H1 (cell line): ENCODE measurements around the gene CFAP92. TPM values are rescaled to one million over a fixed set of nuclear protein-coding genes. Genes with fewer than 3 reads are reported as not detected.

Experiments used
- CTCF ChIA-PET: fragments of 300-600 bp; sonication (Branson Sonifier 250); formaldehyde crosslinking; loops from one replicate; lab custom pipeline; 2021; ENCODE audit not compliant: partially characterized antibody; lab: Charles Lee
- POLR2A ChIA-PET: fragments of 300-600 bp; sonication (Branson Sonifier 250); formaldehyde crosslinking; loops from one replicate; lab custom pipeline; 2021; ENCODE audit warnings: inconsistent platforms; ENCODE audit not compliant: partially characterized antibody; lab: Charles Lee
- DNase-seq, 2 experiments: peaks; one replicate each; pipeline versions ENCODE4 v3.0.0 to v3.0.0-alpha.2; 2010 to 2022; ENCODE audit warnings: low spot score in 2 of 2, low read depth in 1 of 2, mixed read lengths in 1 of 2
- FAIRE-seq: peaks from 2 replicates; lab custom pipeline; 2011; peaks lifted over from hg19 to GRCh38; lab: Jason Lieb, UNC
- H2AFZ ChIP-seq: 2 replicates; pipeline ENCODE4 v1.8.1; 2012; ENCODE audit warnings: low read length, inconsistent platforms
- H2AK5ac ChIP-seq: 2 replicates; pipeline ENCODE4 v1.6.1; 2013; ENCODE audit warnings: low read depth, low read length
- H2BK120ac ChIP-seq: replicated peaks from 2 replicates; pipeline ENCODE3; 2013; ENCODE audit warnings: low read depth, low read length, inconsistent platforms
- H2BK12ac ChIP-seq: 2 replicates; pipeline ENCODE4 v1.6.1; 2013; ENCODE audit warnings: low read depth, low read length
- H2BK15ac ChIP-seq: 2 replicates; pipeline ENCODE4 v1.6.1; 2013; ENCODE audit warnings: low read length
- H2BK20ac ChIP-seq: 2 replicates; pipeline ENCODE4 v1.6.1; 2013; ENCODE audit warnings: low read length
- H2BK5ac ChIP-seq: 2 replicates; pipeline ENCODE4 v1.6.1; 2013; ENCODE audit warnings: low read depth, low read length
- H3K14ac ChIP-seq: 2 replicates; pipeline ENCODE4 v1.6.1; 2013; ENCODE audit warnings: inconsistent platforms; ENCODE audit not compliant: insufficient read length
- H3K18ac ChIP-seq: 2 replicates; pipeline ENCODE4 v1.6.1; 2013; ENCODE audit warnings: low read length; ENCODE audit errors: extremely low read depth
- H3K23ac ChIP-seq: 2 replicates; pipeline ENCODE4 v1.6.1; 2013; ENCODE audit warnings: inconsistent platforms; ENCODE audit not compliant: insufficient read length
- H3K23me2 ChIP-seq: 2 replicates; pipeline ENCODE4 v1.6.1; 2013; ENCODE audit warnings: low read depth, low read length
- H3K27ac ChIP-seq: 2 replicates; pipeline ENCODE4 v1.6.1; 2011; ENCODE audit warnings: low read depth, low read length, inconsistent platforms
- H3K27me3 ChIP-seq, 4 experiments: replicated peaks in 1 of 4; 1 replicate in 1 of 4; 2 replicates in 3 of 4; pipeline versions ENCODE4 v1.6.1 to v1.8.1; 2011 to 2013; ENCODE audit warnings: low read length in 3 of 4, mild to moderate bottlenecking in 3 of 4, inconsistent platforms in 2 of 4, mixed read lengths in 2 of 4, moderate library complexity in 1 of 4; ENCODE audit not compliant: control insufficient read depth in 3 of 4, insufficient read depth in 3 of 4; ENCODE audit errors: extremely low read depth in 1 of 4
- H3K36me3 ChIP-seq, 4 experiments: 2 replicates each; pipeline versions ENCODE4 v1.6.1 to v1.8.1; 2011 to 2013; ENCODE audit warnings: mild to moderate bottlenecking in 4 of 4, low read length in 3 of 4, moderate library complexity in 2 of 4, control low read depth in 1 of 4, inconsistent platforms in 1 of 4; ENCODE audit not compliant: insufficient read depth in 4 of 4, control insufficient read depth in 2 of 4
- H3K4ac ChIP-seq: replicated peaks from 2 replicates; pipeline ENCODE3; 2013; ENCODE audit warnings: low read length, low read depth, mixed read lengths, inconsistent platforms; ENCODE audit not compliant: insufficient read length
- H3K4me1 ChIP-seq, 4 experiments: replicated peaks in 1 of 4; 1 replicate in 1 of 4; 2 replicates in 3 of 4; pipeline versions ENCODE4 v1.6.1 to v1.8.1; 2011 to 2013; ENCODE audit warnings: low read length in 3 of 4, inconsistent platforms in 2 of 4, mixed read lengths in 1 of 4; ENCODE audit not compliant: insufficient read depth in 4 of 4, control insufficient read depth in 3 of 4
- H3K4me2 ChIP-seq, 2 experiments: 2 replicates each; pipeline versions ENCODE4 v1.6.1 to v1.8.1; 2011 to 2013; ENCODE audit warnings: low read depth in 2 of 2, low read length in 2 of 2, control low read depth in 1 of 2, inconsistent platforms in 1 of 2, mild to moderate bottlenecking in 1 of 2; ENCODE audit not compliant: insufficient read depth in 1 of 2
- H3K4me3 ChIP-seq, 4 experiments: fragments of 200-600, 300-600 bp in 1 of 4; sonication (generic), shearing (Covaris generic), sonication (Bioruptor Twin) in 1 of 4; 2 replicates each; pipeline versions ENCODE4 v1.5.1 to v1.8.1; 2011 to 2016; ENCODE audit warnings: low read length in 4 of 4, low read depth in 3 of 4, control low read depth in 2 of 4, inconsistent platforms in 2 of 4, mild to moderate bottlenecking in 2 of 4, mixed read lengths in 1 of 4, moderate library complexity in 1 of 4; ENCODE audit not compliant: insufficient read depth in 2 of 4; ENCODE audit errors: extremely low read depth in 1 of 4
- H3K56ac ChIP-seq: replicated peaks from 2 replicates; pipeline ENCODE3; 2013; ENCODE audit warnings: low read depth, mild to moderate bottlenecking, mixed read lengths, low read length, inconsistent platforms; ENCODE audit not compliant: insufficient read length
- H3K79me1 ChIP-seq: 2 replicates; pipeline ENCODE4 v1.6.1; 2013; ENCODE audit warnings: low read depth, low read length, control low read depth
- H3K79me2 ChIP-seq, 2 experiments: 2 replicates each; pipeline versions ENCODE4 v1.6.1 to v1.8.1; 2012 to 2013; ENCODE audit warnings: low read length in 2 of 2, mild to moderate bottlenecking in 2 of 2, inconsistent platforms in 1 of 2; ENCODE audit not compliant: insufficient read depth in 2 of 2, control insufficient read depth in 1 of 2
- H3K9ac ChIP-seq, 4 experiments: replicated peaks in 1 of 4; 1 replicate in 1 of 4; 2 replicates in 3 of 4; pipeline versions ENCODE4 v1.6.1 to v1.8.1; 2011 to 2013; ENCODE audit warnings: low read depth in 3 of 4, low read length in 3 of 4, control low read depth in 2 of 4, mild to moderate bottlenecking in 2 of 4, moderate library complexity in 2 of 4, inconsistent platforms in 1 of 4; ENCODE audit errors: extremely low read depth in 1 of 4
- H3K9me3 ChIP-seq, 2 experiments: 2 replicates each; pipeline versions ENCODE4 v1.6.1 to v1.8.1; 2012 to 2013; ENCODE audit warnings: mild to moderate bottlenecking in 2 of 2, moderate library complexity in 2 of 2, control low read depth in 1 of 2, inconsistent platforms in 1 of 2, low read depth in 1 of 2, low read length in 1 of 2, mixed read lengths in 1 of 2; ENCODE audit not compliant: insufficient read depth in 2 of 2
- H4K20me1 ChIP-seq, 2 experiments: replicated peaks in 1 of 2; 2 replicates each; pipeline versions ENCODE3 to v1.8.1; 2011 to 2013; ENCODE audit warnings: inconsistent platforms in 2 of 2, low read length in 2 of 2, mild to moderate bottlenecking in 1 of 2; ENCODE audit not compliant: insufficient read depth in 2 of 2, control insufficient read depth in 1 of 2
- H4K5ac ChIP-seq: 2 replicates; pipeline ENCODE4 v1.6.1; 2013; ENCODE audit warnings: low read length, low read depth, mixed read lengths, inconsistent platforms; ENCODE audit not compliant: insufficient read length
- H4K8ac ChIP-seq: 2 replicates; pipeline ENCODE4 v1.8.0; 2013; ENCODE audit warnings: mild to moderate bottlenecking, moderate library complexity, low read length, inconsistent platforms; ENCODE audit not compliant: insufficient read depth; ENCODE audit errors: extremely low read depth
- H4K91ac ChIP-seq: replicated peaks from 2 replicates; pipeline ENCODE3; 2013; ENCODE audit warnings: low read length, mixed read lengths, inconsistent platforms; ENCODE audit not compliant: insufficient read length
- BCL11A ChIP-seq, 2 experiments: IDR thresholded peaks; one replicate each; pipeline ENCODE4 v1.6.1; 2011; ENCODE audit warnings: low read depth in 2 of 2, low read length in 2 of 2, mild to moderate bottlenecking in 2 of 2
- CBX5 ChIP-seq: fragments of 300-800, 300-1000 bp; sonication (generic); IDR thresholded peaks from 2 replicates; pipeline ENCODE4 v1.7.1; 2016; ENCODE audit warnings: antibody characterized with exemption, low read length, low read depth
- E2F6 ChIP-seq: IDR thresholded peaks from 2 replicates; pipeline ENCODE4 v1.6.1; 2012; ENCODE audit warnings: inconsistent platforms
- FOSL1 ChIP-seq: IDR thresholded peaks from 2 replicates; pipeline ENCODE4 v1.6.1; 2011; ENCODE audit warnings: mild to moderate bottlenecking, low read depth, low read length, moderate library complexity; ENCODE audit not compliant: insufficient read depth
- GTF2F1 ChIP-seq: IDR thresholded peaks from 2 replicates; pipeline ENCODE4 v1.6.1; 2012; ENCODE audit warnings: low read depth, low read length, improper control_type of control experiment, borderline replicate concordance
- JUND ChIP-seq: IDR thresholded peaks from 2 replicates; pipeline ENCODE4 v1.6.1; 2011; ENCODE audit warnings: mild to moderate bottlenecking, improper control_type of control experiment, low read length
- SP2 ChIP-seq: IDR thresholded peaks from 2 replicates; pipeline ENCODE4 v1.6.1; 2012; ENCODE audit warnings: mild to moderate bottlenecking, low read length, inconsistent platforms
- WGBS, 2 experiments: shearing (Covaris generic) in 1 of 2; methylation state at CpG; one replicate each; pipeline versions ENCODE4 v1.1.6 to v1.1.7; 2013 to 2015; ENCODE audit warnings: low lambda C conversion rate in 2 of 2, mixed read lengths in 2 of 2, inconsistent platforms in 1 of 2, low coverage in 1 of 2, missing lambda C conversion rate in 1 of 2; ENCODE audit not compliant: insufficient replicate concordance in 2 of 2, insufficient coverage in 1 of 2, insufficient read length in 1 of 2; ENCODE audit errors: extremely low coverage in 1 of 2, missing lambda C conversion rate in 1 of 2; 5-methylcytosine and 5-hydroxymethylcytosine counted together
- polyA plus RNA-seq, 7 experiments: library from polyadenylated mRNA; depleted of rRNA in 3 of 7; stranded (reverse) in 5 of 7; unstranded in 2 of 7; fragments of >200 nt in 5 of 7; fragments of 200-250 nt in 2 of 7; gene quantifications; 1 replicate in 5 of 7; 2 replicates in 1 of 7; 4 replicates in 1 of 7; pipeline versions ENCODE4 v1.2.1 to v1.2.3, GENCODE V29; 2011 to 2013; ENCODE audit warnings: missing spikeins in 2 of 7, mixed read lengths in 2 of 7
- total RNA-seq: library from RNA; stranded (reverse); fragmentation: NEBNext Ultra II Directional; extraction: Animal tissue kit (Norgen Biotek cat#: 25700); gene quantifications from 2 replicates; pipeline ENCODE4 v1.2.1, GENCODE V29; 2021

CFAP92 gene
- total and polyA plus RNA-seq, 2 of the 8 experiments (the other 6 are each of a cell fraction or from before 2014, with no cell fraction given) = 0.77 to 2.0 TPM

GRCh38 chr3:128907706-128908445, 86.0 kb downstream of the CFAP92 start:
- H2BK20ac ChIP-seq = no peak overlapping the region
- no peak for FAIRE-seq
- H2AK5ac ChIP-seq = no peak overlapping the region
- H4K91ac ChIP-seq = no peak overlapping the region
- H2AFZ ChIP-seq = no peak overlapping the region
- H2BK5ac ChIP-seq = no peak overlapping the region
- H3K9ac ChIP-seq = no peak overlapping the region
- H4K20me1 ChIP-seq = peaks cover 0 to 15% of the 10 kb centered on the region in 2 experiments
- no peak overlapping the region for H3K23ac ChIP-seq
- no peak for DNase-seq
- no peak overlapping the region for H3K27ac ChIP-seq
- H3K36me3 ChIP-seq = peaks cover 23 to 66% (median 44%) of the 10 kb centered on the region in 4 experiments; a peak in 7 of 8 replicates
- no peaks in the 10 kb centered on the region for H3K4me1 ChIP-seq
- H2BK12ac ChIP-seq = no peak overlapping the region
- no peak overlapping the region for H3K18ac ChIP-seq
- POLR2A ChIA-PET = interaction anchor here (1.0 to 3.5 kb wide), 2 partner anchors 29 to 176 kb away, joined by 3 to 11 read pairs; partner anchors contain the start of gene ACAD9
- no peaks in the 10 kb centered on the region for H3K79me2 ChIP-seq
- H3K4me2 ChIP-seq = no peak overlapping the region
- H3K9me3 ChIP-seq = no peaks in the 10 kb centered on the region
- no peak overlapping the region for H3K4ac ChIP-seq
- H3K27me3 ChIP-seq = no peaks in the 10 kb centered on the region
- no peaks in the 10 kb centered on the region for H3K23me2 ChIP-seq
- H2BK15ac ChIP-seq = no peak overlapping the region
- 85% methylated on average over 15 of the region's 15 CpGs; no CpG with 5 or more reads in 1 of the 2 experiments for WGBS, 2 experiments
- no peak overlapping the region for H2BK120ac ChIP-seq
- CTCF ChIA-PET = interaction anchor here (1.2 kb wide), 1 partner anchor 10 kb away, joined by 4 read pairs; no protein-coding TSS in a partner anchor
- TF ChIP-seq FOSL1 = no peak
- no peak for TF ChIP-seq JUND
- no peak for TF ChIP-seq SP2
- TF ChIP-seq E2F6 = no peak
- no peak for TF ChIP-seq CBX5
- TF ChIP-seq BCL11A (IDR thresholded peaks at IDR 0.05; ENCODE audit: low read depth in 2 of 2, low read length in 2 of 2) = no peak
- no peak for TF ChIP-seq GTF2F1
- H3K4me3 ChIP-seq = no peak overlapping the region
- no peak overlapping the region for H3K56ac ChIP-seq
- H3K79me1 ChIP-seq = no peaks in the 10 kb centered on the region; the same call in 1 of the 2 replicates
- H4K5ac ChIP-seq = no peak overlapping the region
- no peak overlapping the region for H4K8ac ChIP-seq
- no peak overlapping the region for H3K14ac ChIP-seq
